HCT116 (cell line): ENCODE results near the gene SBF2. TPM values are rescaled to one million over a fixed set of nuclear protein-coding genes. Genes with fewer than 3 reads are reported as not detected.

ENCODE experiments used
- ATAC-seq: fragments of 200-7000 bp; cut with Tn5 transposase; 2 replicates; pipeline ENCODE4 v1.9.1; 2020; ENCODE audit warnings: mild to moderate bottlenecking, moderate library complexity
- BruUV-seq: library from RNA; stranded (reverse); fragments of 400-500 nt; replicated peaks from 2 replicates; lab custom pipeline; 2021; lab: Mats Ljungman, UMichigan
- CTCF ChIA-PET: fragments of 300-600 bp; sonication (Branson Sonifier 250); formaldehyde crosslinking; loops from one replicate; lab custom pipeline; 2021; ENCODE audit warnings: antibody characterized with exemption; lab: Charles Lee
- POLR2A ChIA-PET: fragments of 300-600, 350-600 bp; sonication (Branson Sonifier 250); formaldehyde crosslinking; loops from one replicate; lab custom pipeline; 2021; ENCODE audit warnings: antibody characterized with exemption; lab: Charles Lee
- RAD21 ChIA-PET, 2 experiments: fragments of 300-600 bp; sonication (Branson Sonifier 250); formaldehyde crosslinking; loops; one replicate each; lab custom pipeline; 2023; ENCODE audit warnings: low total read pairs in 2 of 2; ENCODE audit not compliant: uncharacterized antibody in 2 of 2, unreplicated experiment in 2 of 2, low non-redundant PET in 1 of 2; lab: Charles Lee
- DNase-seq: peaks from one replicate; pipeline ENCODE4 v3.0.0-alpha.2; 2010; ENCODE audit warnings: low read depth, low spot score
- H2AFZ ChIP-seq: fragments of 200-600 bp; shearing (Covaris generic), sonication (generic); 2 replicates; pipeline ENCODE4 v1.6.1; 2017; ENCODE audit warnings: low read depth, mixed run types, mixed read lengths, antibody characterized with exemption, low read length; ENCODE audit not compliant: poor library complexity, severe bottlenecking
- H3K27ac ChIP-seq: 2 replicates; pipeline ENCODE4 v1.5.1; 2012; ENCODE audit warnings: low read depth, low read length
- H3K27me3 ChIP-seq: fragments of 200-600 bp; sonication (generic); 2 replicates; pipeline ENCODE4 v1.6.1; 2016; ENCODE audit warnings: mixed run types, low read length, mixed read lengths; ENCODE audit not compliant: insufficient read depth
- H3K36me3 ChIP-seq, 2 experiments: fragments of 200-500 bp in 1 of 2; fragments of 200-600 bp in 1 of 2; sonication (Bioruptor generic) in 1 of 2; sonication (generic) in 1 of 2; 2 replicates each; pipeline versions ENCODE4 v1.5.1 to v1.6.1; 2014 to 2016; ENCODE audit warnings: low read length in 2 of 2, inconsistent platforms in 1 of 2, mixed read lengths in 1 of 2, mixed run types in 1 of 2; ENCODE audit not compliant: insufficient read depth in 2 of 2, control insufficient read depth in 1 of 2
- H3K4me1 ChIP-seq, 2 experiments: fragments of 200-600 bp in 1 of 2; sonication (generic) in 1 of 2; 2 replicates each; pipeline versions ENCODE4 v1.5.1 to v1.6.1; 2012 to 2017; ENCODE audit warnings: low read length in 2 of 2, inconsistent platforms in 1 of 2, mild to moderate bottlenecking in 1 of 2, mixed read lengths in 1 of 2, mixed run types in 1 of 2, moderate library complexity in 1 of 2; ENCODE audit not compliant: insufficient read depth in 2 of 2, control insufficient read depth in 1 of 2
- H3K4me2 ChIP-seq: fragments of 200-600 bp; sonication (generic); 2 replicates; pipeline ENCODE4 v1.6.1; 2017; ENCODE audit warnings: mixed run types, low read length, mixed read lengths
- H3K4me3 ChIP-seq, 2 experiments: fragments of 200-600 bp in 1 of 2; sonication (generic) in 1 of 2; replicated peaks in 1 of 2; 2 replicates each; pipeline ENCODE4 v1.5.1; 2011 to 2016; ENCODE audit warnings: low read length in 2 of 2, control low read depth in 1 of 2, low read depth in 1 of 2, mild to moderate bottlenecking in 1 of 2, mixed read lengths in 1 of 2, mixed run types in 1 of 2
- H3K79me2 ChIP-seq: fragments of 200-600 bp; sonication (generic); 2 replicates; pipeline ENCODE4 v1.6.1; 2017; ENCODE audit warnings: mild to moderate bottlenecking, mixed run types, low read length, moderate library complexity, mixed read lengths; ENCODE audit not compliant: insufficient read depth
- H3K9ac ChIP-seq: fragments of 200-600 bp; sonication (generic); 2 replicates; pipeline ENCODE4 v1.6.1; 2016; ENCODE audit warnings: low read length, mixed read lengths
- H3K9me2 ChIP-seq: fragments of 200-600 bp; sonication (generic), shearing (Covaris generic); 2 replicates; pipeline ENCODE4 v1.6.1; 2017; ENCODE audit warnings: mixed run types, mild to moderate bottlenecking, moderate library complexity; ENCODE audit not compliant: insufficient read depth
- H3K9me3 ChIP-seq, 2 experiments: fragments of 200-500 bp in 1 of 2; fragments of 200-600 bp in 1 of 2; sonication (Bioruptor generic) in 1 of 2; sonication (generic) in 1 of 2; 2 replicates each; pipeline ENCODE4 v1.6.1; 2014 to 2017; ENCODE audit warnings: low read length in 2 of 2, mixed read lengths in 2 of 2, inconsistent platforms in 1 of 2, low read depth in 1 of 2, mild to moderate bottlenecking in 1 of 2, mixed run types in 1 of 2, moderate library complexity in 1 of 2; ENCODE audit not compliant: control insufficient read depth in 1 of 2, insufficient read depth in 1 of 2
- H4K20me1 ChIP-seq: fragments of 200-600 bp; sonication (generic), shearing (Covaris generic); 2 replicates; pipeline ENCODE4 v1.6.1; 2017; ENCODE audit warnings: mixed run types, mild to moderate bottlenecking, moderate library complexity; ENCODE audit not compliant: insufficient read depth
- CBX3 ChIP-seq: IDR thresholded peaks from 2 replicates; pipeline ENCODE4 v1.6.1; 2012; ENCODE audit warnings: low read depth
- EGR1 ChIP-seq: IDR thresholded peaks from 2 replicates; pipeline ENCODE4 v1.6.1; 2012; ENCODE audit warnings: low read depth
- ELF1 ChIP-seq: IDR thresholded peaks from 2 replicates; pipeline ENCODE4 v1.6.1; 2012; ENCODE audit warnings: low read depth, borderline replicate concordance
- EZH2 ChIP-seq: fragments of 200-600 bp; sonication (generic); IDR thresholded peaks from 2 replicates; pipeline ENCODE4 v1.6.1; 2017; ENCODE audit warnings: antibody characterized with exemption, mixed run types
- EZH2phosphoT487 ChIP-seq: fragments of 200-600 bp; IDR thresholded peaks from 2 replicates; pipeline ENCODE4 v1.6.1; 2018; ENCODE audit warnings: antibody characterized with exemption, borderline replicate concordance
- JUND ChIP-seq: IDR thresholded peaks from 2 replicates; pipeline ENCODE4 v1.6.1; 2012
- MAX ChIP-seq: IDR thresholded peaks from 2 replicates; pipeline ENCODE4 v1.6.1; 2012
- RAD21 ChIP-seq: IDR thresholded peaks from 2 replicates; pipeline ENCODE4 v1.6.1; 2012; ENCODE audit warnings: low read depth, mild to moderate bottlenecking
- TCF7L2 ChIP-seq: IDR thresholded peaks from 2 replicates; pipeline ENCODE4 v1.7.0; 2011; ENCODE audit warnings: borderline replicate concordance, inconsistent platforms; ENCODE audit not compliant: insufficient read depth, insufficient read length; ENCODE audit errors: extremely low read depth
- YY1 ChIP-seq: IDR thresholded peaks from 2 replicates; pipeline ENCODE4 v1.6.1; 2011; ENCODE audit warnings: low read length, low read depth, moderate library complexity, mild to moderate bottlenecking; ENCODE audit not compliant: insufficient replicate concordance; ENCODE audit errors: extremely low read depth
- ZBTB33 ChIP-seq: IDR thresholded peaks from 2 replicates; pipeline ENCODE4 v1.6.1; 2011; ENCODE audit warnings: mild to moderate bottlenecking, low read length, moderate library complexity; ENCODE audit not compliant: insufficient replicate concordance; ENCODE audit errors: extremely low read depth
- ZFX ChIP-seq: fragments of 450-650 bp; IDR thresholded peaks from 2 replicates; pipeline ENCODE4 v1.6.1; 2017
- ZNF274 ChIP-seq: fragments of 200-500 bp; sonication (Bioruptor generic); IDR thresholded peaks from 2 replicates; pipeline ENCODE4 v1.6.1; 2014; ENCODE audit warnings: mild to moderate bottlenecking, low read depth, low read length, inconsistent platforms
- intact Hi-C: fragments of 100-400 bp; cut with micrococcal nuclease; formaldehyde crosslinking; loops from 2 replicates; pipeline ENCODE4 v1.10.0; 2022
- total RNA-seq: library from RNA; stranded (reverse); gene quantifications from one replicate; pipeline ENCODE4 v1.2.1, GENCODE V29; 2021; ENCODE audit not compliant: unreplicated experiment
- TF ChIP-seq, protein P1 (sequence below), 3 experiments: fragments of 200-600 bp in 1 of 3; sonication (generic) in 1 of 3; IDR thresholded peaks in 2 of 3; conservative IDR thresholded peaks in 1 of 3; 2 replicates each; pipeline ENCODE4 v1.5.1; 2012 to 2017; ENCODE audit warnings: low read depth in 2 of 3, low read length in 2 of 3, antibody characterized with exemption in 1 of 3, borderline replicate concordance in 1 of 3, control low read depth in 1 of 3, mild to moderate bottlenecking in 1 of 3, mixed read lengths in 1 of 3, mixed run types in 1 of 3, moderate library complexity in 1 of 3; ENCODE audit not compliant: insufficient read depth in 1 of 3

Gene SBF2
- total RNA-seq, 1 experiment from 2014 or later, result 35.0 TPM

DNA sequence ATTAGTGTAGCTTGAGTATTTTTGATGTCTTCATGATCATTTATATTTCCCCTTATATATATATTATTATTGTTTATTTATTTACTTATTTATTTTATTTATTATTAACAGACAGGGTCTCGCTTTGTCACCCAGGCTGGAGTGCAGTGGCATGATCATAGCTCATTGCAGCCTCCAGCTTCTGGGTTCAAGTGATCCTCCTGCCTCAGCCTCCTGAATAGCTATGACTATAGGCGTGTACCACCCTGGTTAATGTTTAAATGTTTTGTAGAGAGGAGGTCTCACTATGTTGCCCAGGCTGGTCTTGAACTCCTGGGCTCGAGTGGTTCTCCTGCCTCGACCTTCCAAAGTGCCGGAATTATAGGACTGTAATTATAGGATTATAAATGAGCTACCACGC lies 21.1 kb upstream of the SBF2 start:
- Histone ChIP-seq H4K20me1 (no peaks in the 10 kb centered on the region), H3K4me3 (no peak overlapping the region), H3K27me3 (no peaks in the 10 kb centered on the region), H3K4me2 (no peak overlapping the region), H3K36me3 (no peaks in the 10 kb centered on the region), H3K9me2 (no peaks in the 10 kb centered on the region), H3K4me1 (peaks cover 8 to 16% of the 10 kb centered on the region in 2 experiments), H3K27ac (no peak overlapping the region), H3K9me3 (no peaks in the 10 kb centered on the region), H3K9ac (no peak overlapping the region), H3K79me2 (no peaks in the 10 kb centered on the region), H2AFZ (no peak overlapping the region)
- DNase-seq (no peak), ATAC-seq (no peak)
- ChIA-PET CTCF (interaction anchor here (1.0 to 1.6 kb wide), 5 partner anchors 9 to 780 kb away, joined by 3 to 6 read pairs (median 4); partner anchors contain the start of gene ADM), POLR2A (interaction anchor here (0.6 to 3.2 kb wide), 2 partner anchors 9 to 11 kb away, joined by 3 to 18 read pairs; partner anchors contain the start of gene ADM), RAD21 (interaction anchor here in 1 of 2 experiments (1.1 kb wide), 1 partner anchor 557 kb away, joined by 3 read pairs; no protein-coding TSS in a partner anchor)
- no peak for TF ChIP-seq EGR1
- no peak for TF ChIP-seq YY1
- no peak for TF ChIP-seq MAX
- no peak for TF ChIP-seq ELF1
- no peak for TF ChIP-seq RAD21
- TF ChIP-seq JUND, result no peak
- no peak for TF ChIP-seq CBX3
- TF ChIP-seq ZBTB33, result no peak
- TF ChIP-seq EZH2phosphoT487, result no peak
- TF ChIP-seq ZNF274, result no peak
- no peak for TF ChIP-seq TCF7L2
- TF ChIP-seq ZFX, result no peak
- TF ChIP-seq, protein P1, sequence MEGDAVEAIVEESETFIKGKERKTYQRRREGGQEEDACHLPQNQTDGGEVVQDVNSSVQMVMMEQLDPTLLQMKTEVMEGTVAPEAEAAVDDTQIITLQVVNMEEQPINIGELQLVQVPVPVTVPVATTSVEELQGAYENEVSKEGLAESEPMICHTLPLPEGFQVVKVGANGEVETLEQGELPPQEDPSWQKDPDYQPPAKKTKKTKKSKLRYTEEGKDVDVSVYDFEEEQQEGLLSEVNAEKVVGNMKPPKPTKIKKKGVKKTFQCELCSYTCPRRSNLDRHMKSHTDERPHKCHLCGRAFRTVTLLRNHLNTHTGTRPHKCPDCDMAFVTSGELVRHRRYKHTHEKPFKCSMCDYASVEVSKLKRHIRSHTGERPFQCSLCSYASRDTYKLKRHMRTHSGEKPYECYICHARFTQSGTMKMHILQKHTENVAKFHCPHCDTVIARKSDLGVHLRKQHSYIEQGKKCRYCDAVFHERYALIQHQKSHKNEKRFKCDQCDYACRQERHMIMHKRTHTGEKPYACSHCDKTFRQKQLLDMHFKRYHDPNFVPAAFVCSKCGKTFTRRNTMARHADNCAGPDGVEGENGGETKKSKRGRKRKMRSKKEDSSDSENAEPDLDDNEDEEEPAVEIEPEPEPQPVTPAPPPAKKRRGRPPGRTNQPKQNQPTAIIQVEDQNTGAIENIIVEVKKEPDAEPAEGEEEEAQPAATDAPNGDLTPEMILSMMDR (IDR thresholded peaks at IDR 0.05 in 2 of 3, conservative IDR thresholded peaks at IDR 0.05 in 1 of 3; ENCODE audit: borderline replicate concordance in 1 of 3, insufficient read depth in 1 of 3, low read depth in 2 of 3, low read length in 2 of 3), result no peak
- no peak for TF ChIP-seq EZH2
- BruUV-seq, result no TSS peak
- intact Hi-C loops, result no loop called here
